Brain microvascular endothelial cell (primary cell): Measurements from ENCODE around the gene SMAP2.
A peak's percentile ranks its signal among the peaks of the same experiment; 100 is the strongest.

Experiments
- DNase-seq: peaks from one replicate; pipeline ENCODE4 v3.0.0-alpha.2; 2020
- H3K27ac ChIP-seq: fragments of 250-450 bp; sonication (Bioruptor Pico); 2 replicates; pipeline ENCODE4 v1.5.1; 2020; ENCODE audit warnings: mild to moderate bottlenecking, moderate library complexity
- H3K27me3 ChIP-seq: fragments of 250-450 bp; sonication (Bioruptor Pico); replicated peaks from 2 replicates; pipeline ENCODE4 v1.5.1; 2020; ENCODE audit warnings: mild to moderate bottlenecking
- H3K36me3 ChIP-seq: fragments of 250-450 bp; sonication (Bioruptor Pico); replicated peaks from 2 replicates; pipeline ENCODE4 v1.5.1; 2020; ENCODE audit warnings: mild to moderate bottlenecking
- H3K4me3 ChIP-seq: 2 replicates; pipeline ENCODE4 v1.5.1; 2011; ENCODE audit warnings: low read depth, mild to moderate bottlenecking, control low read depth, low read length, moderate library complexity
- CTCF ChIP-seq: IDR thresholded peaks from 2 replicates; pipeline ENCODE4 v1.5.1; 2011; ENCODE audit warnings: low read depth, mild to moderate bottlenecking, moderate library complexity, low read length, control low read depth, inconsistent platforms; ENCODE audit errors: missing control alignments
- in situ Hi-C: cut with HindIII; loops from 2 replicates; pipeline ENCODE4 v1.10.0; 2017; ENCODE audit warnings: low sequenced_read_pairs, low pct_ligation_motif_present

Gene SMAP2

GRCh38 chr1:40361637-40362036 is 11.9 kb upstream of the SMAP2 start:
- Histone ChIP-seq H3K4me3 (no peak overlapping the region), H3K36me3 (no peaks in the 10 kb centered on the region), H3K27me3 (no peaks in the 10 kb centered on the region), H3K27ac (no peak overlapping the region)
- in situ Hi-C loops: no loop called here
- TF ChIP-seq CTCF: no peak
- no peak for DNase-seq

GRCh38 chr1:40362199-40362598 is 11.3 kb upstream of the SMAP2 start:
- TF ChIP-seq CTCF: no peak

GRCh38 chr1:40362699-40363098 is 10.8 kb upstream of the SMAP2 start:
- no peak for TF ChIP-seq CTCF
- in situ Hi-C loops: no loop called here
- peak; percentile 36 for DNase-seq

More at GRCh38 chr1:40362199-40362598, 11.3 kb upstream of the SMAP2 start:
- no peak for DNase-seq
- no peaks in the 10 kb centered on the region for H3K36me3 ChIP-seq
- in situ Hi-C loops: no loop called here
- no peak overlapping the region for H3K27ac ChIP-seq
- no peaks in the 10 kb centered on the region for H3K27me3 ChIP-seq
- H3K4me3 ChIP-seq: no peak overlapping the region

GRCh38 chr1:40363721-40364120 is 9.8 kb upstream of the SMAP2 start:
- in situ Hi-C loops: no loop called here
- Histone ChIP-seq H3K36me3 (no peaks in the 10 kb centered on the region), H3K27ac (no peak overlapping the region), H3K27me3 (no peaks in the 10 kb centered on the region), H3K4me3 (no peak overlapping the region)
- no peak for DNase-seq
- peak; percentile 26 for TF ChIP-seq CTCF

More at GRCh38 chr1:40362699-40363098, 10.8 kb upstream of the SMAP2 start:
- Histone ChIP-seq H3K27ac (no peak overlapping the region), H3K27me3 (no peaks in the 10 kb centered on the region), H3K4me3 (no peak overlapping the region), H3K36me3 (no peaks in the 10 kb centered on the region)

- Histone ChIP-seq H3K36me3 (no peaks in the 10 kb centered on the region), H3K27ac (no peak overlapping the region), H3K4me3 (no peak overlapping the region), H3K27me3 (no peaks in the 10 kb centered on the region)
- in situ Hi-C loops: no loop called here
- TF ChIP-seq CTCF: no peak
- DNase-seq: no peak
These were observed 1.7 kb upstream of the SMAP2 start for GRCh38 chr1:40371707-40372258.
